HG02938 (cell line): ENCODE measurements around the gene SLC25A13.

Experiments
- ATAC-seq: cut with Tn5 transposase; IDR thresholded peaks from one replicate; pipeline ENCODE4 v1.9.1; 2021; ENCODE audit warnings: mild to moderate bottlenecking, moderate library complexity; ENCODE audit not compliant: unreplicated experiment

SLC25A13 gene

GRCh38 chr7:96111405-96111804 lies 210.5 kb downstream of the SLC25A13 start:
- no peak for ATAC-seq

GRCh38 chr7:96104984-96105383 lies 216.9 kb downstream of the SLC25A13 start:
- ATAC-seq, result no peak

GRCh38 chr7:96102096-96102811 lies 219.6 kb downstream of the SLC25A13 start:
- ATAC-seq, result no peak

GRCh38 chr7:96100737-96101136 lies 221.2 kb downstream of the SLC25A13 start:
- no peak for ATAC-seq

- no peak for ATAC-seq
These were observed 224.1 kb downstream of the SLC25A13 start for GRCh38 chr7:96097835-96098234.

- no peak for ATAC-seq
These were observed 228.5 kb downstream of the SLC25A13 start for GRCh38 chr7:96093435-96093834.

GRCh38 chr7:96090756-96091155 lies 231.1 kb downstream of the SLC25A13 start:
- no peak for ATAC-seq

GRCh38 chr7:96089511-96089910 lies 232.4 kb downstream of the SLC25A13 start:
- ATAC-seq, result no peak

- ATAC-seq, result no peak
These were observed 233.3 kb downstream of the SLC25A13 start for GRCh38 chr7:96088579-96088978.

- ATAC-seq, result no peak
These were observed 235.9 kb downstream of the SLC25A13 start for GRCh38 chr7:96085953-96086352.

GRCh38 chr7:96084881-96085553 lies 236.9 kb downstream of the SLC25A13 start:
- no peak for ATAC-seq

- ATAC-seq, result no peak
These were observed 241.9 kb downstream of the SLC25A13 start for GRCh38 chr7:96080027-96080426.

GRCh38 chr7:96076350-96076707 lies 245.6 kb downstream of the SLC25A13 start:
- ATAC-seq, result no peak

- ATAC-seq, result peak; percentile 83
These were observed 246.2 kb downstream of the SLC25A13 start for GRCh38 chr7:96075510-96076349.

- ATAC-seq, result no peak
These were observed 247.0 kb downstream of the SLC25A13 start for GRCh38 chr7:96074871-96075270.
